Islet of Langerhans (tissue), 1 donor: ENCODE measurements around the gene HMGXB3.

Experiments used
- FAIRE-seq: peaks from one replicate; lab custom pipeline; 2011; peaks lifted over from hg19 to GRCh38; lab: Jason Lieb, UNC

HMGXB3 gene

GRCh38 chr5:149990518-149991376, 9.8 kb upstream of the HMGXB3 start:
- FAIRE-seq: peak; percentile 95

GRCh38 chr5:149993471-149993870, 7.1 kb upstream of the HMGXB3 start:
- no peak for FAIRE-seq

DNA sequence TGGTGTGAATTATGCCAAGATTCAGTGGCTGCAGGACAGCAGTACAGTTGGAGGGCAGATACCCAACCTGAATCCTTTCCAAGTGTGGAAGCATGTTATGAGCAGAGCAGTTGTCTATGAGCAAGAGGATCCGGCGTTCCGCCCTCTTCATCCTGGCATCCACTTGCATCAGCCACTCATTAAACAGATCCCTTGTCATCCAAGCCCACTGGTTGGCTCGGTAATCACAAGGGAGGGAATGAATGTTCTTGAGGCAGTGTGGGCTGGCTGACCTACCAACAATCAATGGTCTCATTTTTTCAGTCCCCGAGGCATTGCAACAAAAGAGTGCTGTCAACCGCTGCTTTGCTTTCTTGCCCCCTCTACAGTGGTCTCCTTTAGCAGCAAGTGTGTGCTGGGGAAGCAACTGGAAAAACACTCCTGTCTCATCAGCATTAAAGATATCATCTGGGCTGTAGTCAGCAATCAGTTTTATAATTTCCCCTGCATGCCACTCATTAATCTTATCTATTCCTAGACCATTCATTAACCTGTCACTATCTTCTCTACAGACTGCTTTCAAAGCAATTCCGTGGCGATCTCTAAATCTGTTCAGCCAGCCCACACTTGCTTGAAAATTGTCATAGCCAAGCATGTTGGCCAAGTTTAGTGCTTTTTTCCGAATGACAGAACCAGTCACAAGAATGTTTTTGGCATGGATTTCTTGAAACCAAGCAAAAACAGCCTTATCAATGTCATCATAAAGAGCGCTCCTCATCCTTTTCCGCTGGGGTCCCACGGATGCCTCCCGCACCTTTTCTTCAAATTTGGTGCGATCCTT, 4.9 kb upstream of the HMGXB3 start:
- FAIRE-seq: no peak

GRCh38 chr5:149996205-149996890, 4.2 kb upstream of the HMGXB3 start:
- no peak for FAIRE-seq

GRCh38 chr5:149998281-149998680, 2.3 kb upstream of the HMGXB3 start:
- no peak for FAIRE-seq

GRCh38 chr5:149999359-149999758, 1.2 kb upstream of the HMGXB3 start:
- no peak for FAIRE-seq

DNA sequence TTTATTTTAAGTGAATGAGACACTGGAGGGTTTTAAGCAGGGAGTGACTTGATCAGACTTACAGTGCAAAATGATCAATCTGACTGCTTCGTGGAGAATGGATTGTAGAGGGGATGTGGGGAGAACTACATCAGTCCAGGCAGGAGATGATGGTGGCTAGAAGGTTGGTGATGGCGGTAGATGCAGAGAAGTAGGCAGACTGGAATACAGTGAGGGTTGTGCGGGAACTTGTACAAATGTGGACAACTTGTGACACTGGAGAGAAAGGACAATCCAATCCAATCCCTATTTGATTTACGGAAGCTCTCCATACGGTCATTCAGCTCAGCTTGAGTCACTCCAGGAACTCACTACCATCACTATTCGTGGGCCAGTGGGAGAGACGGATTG, 678 bp upstream of the HMGXB3 start:
- FAIRE-seq: no peak

GRCh38 chr5:150000990-150001659, 586 bp downstream of the HMGXB3 start:
- no peak for FAIRE-seq

- no peak for FAIRE-seq
These were observed 1.3 kb downstream of the HMGXB3 start for GRCh38 chr5:150001660-150002486.

GRCh38 chr5:150006318-150006717, 5.8 kb downstream of the HMGXB3 start:
- no peak for FAIRE-seq

- FAIRE-seq: no peak
These were observed 6.5 kb downstream of the HMGXB3 start for GRCh38 chr5:150007050-150007449.

GRCh38 chr5:150009671-150010387, 9.3 kb downstream of the HMGXB3 start:
- no peak for FAIRE-seq

GRCh38 chr5:150013931-150014330, 13.4 kb downstream of the HMGXB3 start:
- FAIRE-seq: no peak

GRCh38 chr5:150014456-150014855, 13.9 kb downstream of the HMGXB3 start:
- no peak for FAIRE-seq

- FAIRE-seq: no peak
These were observed 14.9 kb downstream of the HMGXB3 start for GRCh38 chr5:150015415-150015814.

GRCh38 chr5:150016537-150016936, 16.0 kb downstream of the HMGXB3 start:
- peak; percentile 33 for FAIRE-seq

DNA sequence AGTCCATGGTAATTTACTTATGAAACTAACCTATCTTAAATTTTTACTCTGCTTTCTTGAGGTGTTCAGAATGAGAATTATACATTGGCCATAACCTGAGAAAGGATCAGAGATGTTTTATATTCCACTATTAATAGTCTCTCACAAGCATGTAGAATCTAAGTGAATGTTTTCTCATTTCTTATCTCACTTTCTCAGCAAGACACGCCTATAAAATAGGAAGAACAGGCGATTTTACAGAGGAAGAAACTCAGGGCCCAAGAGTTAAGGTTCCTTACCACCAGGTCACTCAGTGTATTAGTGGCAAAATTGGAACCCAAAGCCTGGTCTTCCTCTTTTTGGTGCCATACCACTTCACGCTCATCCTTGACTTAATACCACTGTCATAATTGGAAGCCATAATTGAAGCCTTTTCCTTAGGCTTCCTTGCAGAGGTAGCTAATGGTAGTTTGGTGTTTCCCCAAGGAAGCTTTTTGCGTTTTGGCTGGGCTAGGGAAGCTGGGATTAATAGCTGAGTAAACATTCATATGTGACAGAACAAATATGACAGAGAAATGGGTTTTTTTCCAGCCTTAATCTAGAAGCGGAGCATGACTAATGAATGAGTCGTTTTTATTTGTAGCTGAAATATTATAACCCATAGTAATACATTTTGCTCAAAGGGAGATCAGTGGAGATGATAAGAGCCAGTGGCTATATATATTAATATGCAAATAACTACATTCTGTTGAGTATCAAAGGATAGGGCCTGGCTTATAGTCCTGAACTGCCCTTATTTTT, 16.9 kb downstream of the HMGXB3 start:
- FAIRE-seq: peak; percentile 97

GRCh38 chr5:150020249-150020648, 19.7 kb downstream of the HMGXB3 start:
- FAIRE-seq: no peak

DNA sequence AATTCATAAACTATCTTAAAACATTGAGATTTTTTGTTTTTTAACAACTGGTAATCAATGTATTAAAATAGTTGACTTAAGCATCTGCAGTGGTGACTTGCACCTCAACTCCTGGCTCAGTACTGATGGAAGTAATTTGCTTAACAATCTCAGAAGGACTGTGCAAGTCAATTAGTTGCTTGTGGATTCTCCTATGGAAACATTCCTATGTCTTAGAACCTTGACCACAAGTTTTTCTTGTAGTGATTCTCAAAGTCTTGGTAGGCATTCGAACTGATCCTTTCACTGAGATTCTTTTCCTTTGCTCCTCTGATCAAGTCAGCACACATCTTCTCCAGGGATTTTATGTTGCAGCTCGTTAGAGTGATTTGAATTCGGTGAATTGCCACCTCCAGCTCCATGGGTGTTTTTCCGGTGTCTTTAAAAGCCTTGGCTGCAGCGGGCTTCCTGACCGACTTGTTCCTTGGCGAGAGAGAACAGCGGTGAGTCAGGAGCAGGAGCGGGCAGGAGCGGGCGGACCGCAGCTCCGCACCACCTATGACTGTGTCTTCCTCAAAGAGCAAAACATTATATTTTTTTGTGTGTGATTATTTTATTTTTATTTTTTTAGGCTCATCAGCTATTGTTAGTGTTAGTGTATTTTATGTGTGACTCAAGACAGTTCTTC, 21.1 kb downstream of the HMGXB3 start:
- no peak for FAIRE-seq
